HCT116 (cell line): ENCODE measurements around the gene SMPDL3A. TPM values are rescaled to one million over a fixed set of nuclear protein-coding genes. Genes with fewer than 3 reads are reported as not detected.

Experiments used
- ATAC-seq: fragments of 200-7000 bp; cut with Tn5 transposase; 2 replicates; pipeline ENCODE4 v1.9.1; 2020; ENCODE audit warnings: mild to moderate bottlenecking, moderate library complexity
- BruUV-seq: library from RNA; stranded (reverse); fragments of 400-500 nt; replicated peaks from 2 replicates; lab custom pipeline; 2021; lab: Mats Ljungman, UMichigan
- CTCF ChIA-PET: fragments of 300-600 bp; sonication (Branson Sonifier 250); formaldehyde crosslinking; loops from one replicate; lab custom pipeline; 2021; ENCODE audit warnings: antibody characterized with exemption; lab: Charles Lee
- POLR2A ChIA-PET: fragments of 300-600, 350-600 bp; sonication (Branson Sonifier 250); formaldehyde crosslinking; loops from one replicate; lab custom pipeline; 2021; ENCODE audit warnings: antibody characterized with exemption; lab: Charles Lee
- RAD21 ChIA-PET, 2 experiments: fragments of 300-600 bp; sonication (Branson Sonifier 250); formaldehyde crosslinking; loops; one replicate each; lab custom pipeline; 2023; ENCODE audit warnings: low total read pairs in 2 of 2; ENCODE audit not compliant: uncharacterized antibody in 2 of 2, unreplicated experiment in 2 of 2, low non-redundant PET in 1 of 2; lab: Charles Lee
- DNase-seq: peaks from one replicate; pipeline ENCODE4 v3.0.0-alpha.2; 2010; ENCODE audit warnings: low read depth, low spot score
- H2AFZ ChIP-seq: fragments of 200-600 bp; shearing (Covaris generic), sonication (generic); 2 replicates; pipeline ENCODE4 v1.6.1; 2017; ENCODE audit warnings: low read depth, mixed run types, mixed read lengths, antibody characterized with exemption, low read length; ENCODE audit not compliant: poor library complexity, severe bottlenecking
- H3K27ac ChIP-seq: 2 replicates; pipeline ENCODE4 v1.5.1; 2012; ENCODE audit warnings: low read depth, low read length
- H3K27me3 ChIP-seq: fragments of 200-600 bp; sonication (generic); 2 replicates; pipeline ENCODE4 v1.6.1; 2016; ENCODE audit warnings: mixed run types, low read length, mixed read lengths; ENCODE audit not compliant: insufficient read depth
- H3K36me3 ChIP-seq, 2 experiments: fragments of 200-500 bp in 1 of 2; fragments of 200-600 bp in 1 of 2; sonication (Bioruptor generic) in 1 of 2; sonication (generic) in 1 of 2; 2 replicates each; pipeline versions ENCODE4 v1.5.1 to v1.6.1; 2014 to 2016; ENCODE audit warnings: low read length in 2 of 2, inconsistent platforms in 1 of 2, mixed read lengths in 1 of 2, mixed run types in 1 of 2; ENCODE audit not compliant: insufficient read depth in 2 of 2, control insufficient read depth in 1 of 2
- H3K4me1 ChIP-seq, 2 experiments: fragments of 200-600 bp in 1 of 2; sonication (generic) in 1 of 2; 2 replicates each; pipeline versions ENCODE4 v1.5.1 to v1.6.1; 2012 to 2017; ENCODE audit warnings: low read length in 2 of 2, inconsistent platforms in 1 of 2, mild to moderate bottlenecking in 1 of 2, mixed read lengths in 1 of 2, mixed run types in 1 of 2, moderate library complexity in 1 of 2; ENCODE audit not compliant: insufficient read depth in 2 of 2, control insufficient read depth in 1 of 2
- H3K4me2 ChIP-seq: fragments of 200-600 bp; sonication (generic); 2 replicates; pipeline ENCODE4 v1.6.1; 2017; ENCODE audit warnings: mixed run types, low read length, mixed read lengths
- H3K4me3 ChIP-seq, 2 experiments: fragments of 200-600 bp in 1 of 2; sonication (generic) in 1 of 2; replicated peaks in 1 of 2; 2 replicates each; pipeline ENCODE4 v1.5.1; 2011 to 2016; ENCODE audit warnings: low read length in 2 of 2, control low read depth in 1 of 2, low read depth in 1 of 2, mild to moderate bottlenecking in 1 of 2, mixed read lengths in 1 of 2, mixed run types in 1 of 2
- H3K79me2 ChIP-seq: fragments of 200-600 bp; sonication (generic); 2 replicates; pipeline ENCODE4 v1.6.1; 2017; ENCODE audit warnings: mild to moderate bottlenecking, mixed run types, low read length, moderate library complexity, mixed read lengths; ENCODE audit not compliant: insufficient read depth
- H3K9ac ChIP-seq: fragments of 200-600 bp; sonication (generic); 2 replicates; pipeline ENCODE4 v1.6.1; 2016; ENCODE audit warnings: low read length, mixed read lengths
- H3K9me2 ChIP-seq: fragments of 200-600 bp; sonication (generic), shearing (Covaris generic); 2 replicates; pipeline ENCODE4 v1.6.1; 2017; ENCODE audit warnings: mixed run types, mild to moderate bottlenecking, moderate library complexity; ENCODE audit not compliant: insufficient read depth
- H3K9me3 ChIP-seq, 2 experiments: fragments of 200-500 bp in 1 of 2; fragments of 200-600 bp in 1 of 2; sonication (Bioruptor generic) in 1 of 2; sonication (generic) in 1 of 2; 2 replicates each; pipeline ENCODE4 v1.6.1; 2014 to 2017; ENCODE audit warnings: low read length in 2 of 2, mixed read lengths in 2 of 2, inconsistent platforms in 1 of 2, low read depth in 1 of 2, mild to moderate bottlenecking in 1 of 2, mixed run types in 1 of 2, moderate library complexity in 1 of 2; ENCODE audit not compliant: control insufficient read depth in 1 of 2, insufficient read depth in 1 of 2
- H4K20me1 ChIP-seq: fragments of 200-600 bp; sonication (generic), shearing (Covaris generic); 2 replicates; pipeline ENCODE4 v1.6.1; 2017; ENCODE audit warnings: mixed run types, mild to moderate bottlenecking, moderate library complexity; ENCODE audit not compliant: insufficient read depth
- ATF3 ChIP-seq: IDR thresholded peaks from 2 replicates; pipeline ENCODE4 v1.6.1; 2012
- CTCF ChIP-seq, 3 experiments: fragments of 200-600 bp in 1 of 3; sonication (generic) in 1 of 3; IDR thresholded peaks in 2 of 3; conservative IDR thresholded peaks in 1 of 3; 2 replicates each; pipeline ENCODE4 v1.5.1; 2012 to 2017; ENCODE audit warnings: low read depth in 2 of 3, low read length in 2 of 3, antibody characterized with exemption in 1 of 3, borderline replicate concordance in 1 of 3, control low read depth in 1 of 3, mild to moderate bottlenecking in 1 of 3, mixed read lengths in 1 of 3, mixed run types in 1 of 3, moderate library complexity in 1 of 3; ENCODE audit not compliant: insufficient read depth in 1 of 3
- EGR1 ChIP-seq: IDR thresholded peaks from 2 replicates; pipeline ENCODE4 v1.6.1; 2012; ENCODE audit warnings: low read depth
- ELF1 ChIP-seq: IDR thresholded peaks from 2 replicates; pipeline ENCODE4 v1.6.1; 2012; ENCODE audit warnings: low read depth, borderline replicate concordance
- EZH2 ChIP-seq: fragments of 200-600 bp; sonication (generic); IDR thresholded peaks from 2 replicates; pipeline ENCODE4 v1.6.1; 2017; ENCODE audit warnings: antibody characterized with exemption, mixed run types
- MAX ChIP-seq: IDR thresholded peaks from 2 replicates; pipeline ENCODE4 v1.6.1; 2012
- POLR2AphosphoS5 ChIP-seq: IDR thresholded peaks from 2 replicates; pipeline ENCODE4 v1.6.1; 2011; ENCODE audit warnings: mild to moderate bottlenecking, low read depth, low read length, moderate library complexity
- RAD21 ChIP-seq: IDR thresholded peaks from 2 replicates; pipeline ENCODE4 v1.6.1; 2012; ENCODE audit warnings: low read depth, mild to moderate bottlenecking
- SIN3A ChIP-seq: IDR thresholded peaks from 2 replicates; pipeline ENCODE4 v1.6.1; 2012; ENCODE audit warnings: low read depth
- YY1 ChIP-seq: IDR thresholded peaks from 2 replicates; pipeline ENCODE4 v1.6.1; 2011; ENCODE audit warnings: low read length, low read depth, moderate library complexity, mild to moderate bottlenecking; ENCODE audit not compliant: insufficient replicate concordance; ENCODE audit errors: extremely low read depth
- intact Hi-C: fragments of 100-400 bp; cut with micrococcal nuclease; formaldehyde crosslinking; loops from 2 replicates; pipeline ENCODE4 v1.10.0; 2022
- total RNA-seq: library from RNA; stranded (reverse); gene quantifications from one replicate; pipeline ENCODE4 v1.2.1, GENCODE V29; 2021; ENCODE audit not compliant: unreplicated experiment

Gene SMPDL3A
- total RNA-seq, 1 experiment from 2014 or later = 2.4 TPM

GRCh38 chr6:122753688-122754056 is 35.4 kb upstream of the SMPDL3A start:
- Histone ChIP-seq H3K9me2 (no peaks in the 10 kb centered on the region), H3K36me3 (no peaks in the 10 kb centered on the region), H3K27ac (no peak overlapping the region), H3K9ac (no peak overlapping the region), H4K20me1 (no peaks in the 10 kb centered on the region), H3K27me3 (no peaks in the 10 kb centered on the region), H3K79me2 (no peaks in the 10 kb centered on the region), H2AFZ (no peak overlapping the region), H3K4me1 (no peaks in the 10 kb centered on the region), H3K4me2 (no peak overlapping the region), H3K4me3 (no peak overlapping the region), H3K9me3 (no peaks in the 10 kb centered on the region)
- TF ChIP-seq EZH2 = no peak
- TF ChIP-seq ELF1 = no peak
- TF ChIP-seq CTCF (IDR thresholded peaks at IDR 0.05 in 2 of 3, conservative IDR thresholded peaks at IDR 0.05 in 1 of 3; ENCODE audit: borderline replicate concordance in 1 of 3, insufficient read depth in 1 of 3, low read depth in 2 of 3, low read length in 2 of 3) = no peak
- TF ChIP-seq EGR1 = no peak
- no peak for TF ChIP-seq RAD21
- no peak for TF ChIP-seq SIN3A
- TF ChIP-seq ATF3 = no peak
- TF ChIP-seq MAX = no peak
- no peak for TF ChIP-seq YY1
- no peak for TF ChIP-seq POLR2AphosphoS5
- ChIA-PET CTCF (no interaction called here), POLR2A (no interaction called here), RAD21 (no interaction called here)
- ATAC-seq = no peak
- no peak for DNase-seq
- no TSS peak for BruUV-seq
- intact Hi-C loops = no loop called here
